Thyroid gland (tissue), 4 donors: ENCODE data around the gene CD27. TPM values are rescaled to one million over a fixed set of nuclear protein-coding genes. Genes with fewer than 3 reads are reported as not detected.
"Not testable (repeated sequence)": the region's sequence is repeated elsewhere in the genome, so short reads cannot be mapped to it uniquely, and the experiment has no call there.

Experiments used
- DNase-seq, 2 donors: peaks; one replicate each; pipeline ENCODE4 v3.0.0-alpha.2; 2019
- H3K27ac ChIP-seq, 3 donors: fragments of 200-600 bp; sonication (generic); 1 replicate in 2 of 3; 2 replicates in 1 of 3; pipeline ENCODE4 v1.5.1; 2016 to 2019; ENCODE audit warnings: mild to moderate bottlenecking in 1 of 3, moderate library complexity in 1 of 3
- H3K27me3 ChIP-seq: fragments of 200-600 bp; sonication (generic); one replicate; pipeline ENCODE4 v1.5.1; 2019
- H3K36me3 ChIP-seq, 2 donors: fragments of 200-600 bp; sonication (generic); one replicate each; pipeline ENCODE4 v1.5.1; 2016 to 2019
- H3K4me1 ChIP-seq, 2 donors: fragments of 200-600 bp; sonication (generic); one replicate each; pipeline ENCODE4 v1.5.1; 2017 to 2019
- H3K4me3 ChIP-seq, 3 donors: fragments of 200-600 bp; sonication (generic); replicated peaks in 1 of 3; 1 replicate in 2 of 3; 2 replicates in 1 of 3; pipeline ENCODE4 v1.5.1; 2016; ENCODE audit warnings: mild to moderate bottlenecking in 1 of 3
- H3K9me3 ChIP-seq: fragments of 200-600 bp; sonication (generic); one replicate; pipeline ENCODE4 v1.5.1; 2017
- POLR2A ChIP-seq, 2 donors: fragments of 450-650 bp; IDR thresholded peaks; one replicate each; pipeline ENCODE4 v1.6.1; 2017; ENCODE audit warnings: antibody characterized with exemption in 2 of 2, mild to moderate bottlenecking in 2 of 2, moderate library complexity in 1 of 2
- WGBS, 2 donors: methylation state at CpG; one replicate each; pipeline ENCODE4 v1.1.5; 2017; 5-methylcytosine and 5-hydroxymethylcytosine counted together
- intact Hi-C: fragments of 100-400 bp; cut with DNase I; formaldehyde crosslinking; loops from one replicate; pipeline ENCODE4 v1.15.1; 2023
- total RNA-seq, 4 donors: library from RNA; depleted of rRNA; stranded (reverse); fragments of >200 nt; gene quantifications; one replicate each; pipeline ENCODE4 v1.2.3, GENCODE V29; 2016
- TF ChIP-seq, protein P1 (sequence below), 6 experiments: fragments of 200-600 bp in 3 of 6; fragments of 450-650 bp in 3 of 6; sonication (generic) in 3 of 6; IDR thresholded peaks; one replicate each; pipeline ENCODE4 v1.5.1; 2016 to 2019; ENCODE audit warnings: antibody characterized with exemption in 6 of 6, mild to moderate bottlenecking in 2 of 6, inconsistent platforms in 1 of 6, moderate library complexity in 1 of 6

CD27 gene
- total RNA-seq, 4 donors from 2014 or later, result 2.7 to 10.8 (median 6.4) TPM

DNA sequence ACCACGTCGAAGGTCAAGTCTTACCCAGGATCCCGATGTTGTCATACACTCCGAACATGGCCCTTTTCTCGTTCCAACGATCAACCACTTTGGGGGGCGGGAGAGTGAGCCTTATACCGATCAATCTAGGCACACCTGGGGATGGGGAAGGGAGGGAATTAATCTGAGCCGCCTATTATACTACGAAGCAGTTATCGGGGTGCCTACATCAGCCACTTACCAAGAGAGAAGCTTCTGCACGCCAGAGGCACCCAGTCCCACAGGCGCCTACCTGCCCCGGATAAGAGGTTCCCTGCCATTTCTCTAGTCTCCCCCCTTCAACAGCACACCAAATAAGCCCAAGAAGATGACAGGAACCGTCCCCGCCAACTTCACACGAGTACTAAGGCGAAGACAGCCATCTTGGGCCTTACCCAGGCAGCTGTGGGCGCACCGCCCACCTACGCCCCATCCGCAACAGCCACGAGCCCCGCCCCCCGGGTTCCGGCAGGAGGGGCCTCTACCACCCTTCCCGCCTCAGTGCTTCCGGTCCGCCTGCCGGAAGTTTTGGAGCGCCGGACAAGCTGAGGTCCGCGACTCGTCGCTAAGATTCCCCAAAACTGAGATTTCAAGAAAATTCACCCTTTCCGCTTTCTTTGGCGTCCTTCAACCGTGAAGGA is 48.2 kb downstream of the CD27 start, which contains the start of gene MRPL51:
TSS of gene MRPL51 (minus strand) at position 425 of the 659 bp plus-strand sequence. CDS start at position 299, 126 bp downstream.
- no peaks in the 10 kb centered on the region for H3K9me3 ChIP-seq
- H3K36me3 ChIP-seq, result peaks cover 0 to 3% of the 10 kb centered on the region in 2 donors
- H3K4me1 ChIP-seq, result peaks cover 15 to 18% of the 10 kb centered on the region in 2 donors
- peak within 1 kb of the TSS; percentile 53 to 99 (median 82) for H3K4me3 ChIP-seq
- peak within 1 kb of the TSS; percentile 71 to 98 (median 93) for H3K27ac ChIP-seq
- TF ChIP-seq POLR2A (IDR thresholded peaks at IDR 0.05), result peak; percentile 14 to 92
- TF ChIP-seq, protein P1, sequence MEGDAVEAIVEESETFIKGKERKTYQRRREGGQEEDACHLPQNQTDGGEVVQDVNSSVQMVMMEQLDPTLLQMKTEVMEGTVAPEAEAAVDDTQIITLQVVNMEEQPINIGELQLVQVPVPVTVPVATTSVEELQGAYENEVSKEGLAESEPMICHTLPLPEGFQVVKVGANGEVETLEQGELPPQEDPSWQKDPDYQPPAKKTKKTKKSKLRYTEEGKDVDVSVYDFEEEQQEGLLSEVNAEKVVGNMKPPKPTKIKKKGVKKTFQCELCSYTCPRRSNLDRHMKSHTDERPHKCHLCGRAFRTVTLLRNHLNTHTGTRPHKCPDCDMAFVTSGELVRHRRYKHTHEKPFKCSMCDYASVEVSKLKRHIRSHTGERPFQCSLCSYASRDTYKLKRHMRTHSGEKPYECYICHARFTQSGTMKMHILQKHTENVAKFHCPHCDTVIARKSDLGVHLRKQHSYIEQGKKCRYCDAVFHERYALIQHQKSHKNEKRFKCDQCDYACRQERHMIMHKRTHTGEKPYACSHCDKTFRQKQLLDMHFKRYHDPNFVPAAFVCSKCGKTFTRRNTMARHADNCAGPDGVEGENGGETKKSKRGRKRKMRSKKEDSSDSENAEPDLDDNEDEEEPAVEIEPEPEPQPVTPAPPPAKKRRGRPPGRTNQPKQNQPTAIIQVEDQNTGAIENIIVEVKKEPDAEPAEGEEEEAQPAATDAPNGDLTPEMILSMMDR (IDR thresholded peaks at IDR 0.05), result no peak
- WGBS, 2 donors, result 2% methylated on average over 29 to 33 of the region's 39 CpGs
- DNase-seq, result peak; percentile 98
- no peaks in the 10 kb centered on the region for H3K27me3 ChIP-seq
- intact Hi-C loops, result loop anchor here (2.0 kb wide), 1 partner anchor 44 kb away; no protein-coding TSS in a partner anchor

DNA sequence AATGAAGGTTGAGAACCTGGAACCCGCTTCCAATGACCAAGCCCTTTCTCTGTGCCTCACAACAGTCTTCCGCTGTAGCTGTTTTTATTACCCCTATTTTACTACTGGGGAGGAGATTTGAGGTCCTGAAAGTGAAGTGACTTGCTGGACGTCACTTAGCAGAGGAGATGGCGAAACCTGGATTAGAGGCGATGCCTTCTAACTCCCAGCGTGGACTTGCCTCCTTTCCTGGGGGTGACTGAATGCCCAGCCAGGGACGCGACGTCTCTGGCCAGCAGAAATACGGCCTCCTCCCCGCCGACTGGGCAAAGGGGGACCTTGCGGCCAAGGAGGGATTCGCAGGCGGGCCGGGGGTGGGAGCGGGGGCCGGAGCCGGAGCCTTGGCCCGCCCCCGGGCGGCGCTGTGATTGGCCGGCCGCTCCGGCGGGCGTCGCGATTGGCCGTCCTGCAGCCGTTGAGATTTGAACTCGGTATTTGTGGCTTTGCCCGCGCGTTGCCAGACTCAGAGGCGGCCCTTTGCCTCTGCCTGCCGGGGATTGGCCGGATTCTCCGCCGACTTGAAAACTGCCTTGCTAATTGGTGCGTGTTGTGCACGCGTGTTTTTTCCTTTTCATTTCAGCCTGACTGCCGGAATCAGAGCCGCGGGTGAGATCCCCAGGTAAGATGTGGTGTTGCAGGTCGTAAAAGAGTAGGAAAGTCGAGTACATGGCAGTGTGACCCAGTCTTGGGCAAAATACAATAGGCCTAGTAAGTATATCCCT is 48.9 kb downstream of the CD27 start, which contains the start of gene NCAPD2:
TSS of gene NCAPD2 (plus strand) at position 606 of the 761 bp plus-strand sequence. CDS start 997 bp downstream, outside the sequence.
- TF ChIP-seq POLR2A (IDR thresholded peaks at IDR 0.05), result no peak
- TF ChIP-seq, protein P1 (IDR thresholded peaks at IDR 0.05), result peak in 4 of 6 experiments; percentile 31 to 67 (median 63)
- intact Hi-C loops, result loop anchor here (2.0 kb wide), 1 partner anchor 43 kb away; no protein-coding TSS in a partner anchor
- 0% methylated on average over 22 to 30 of the region's 49 CpGs for WGBS, 2 donors

DNA sequence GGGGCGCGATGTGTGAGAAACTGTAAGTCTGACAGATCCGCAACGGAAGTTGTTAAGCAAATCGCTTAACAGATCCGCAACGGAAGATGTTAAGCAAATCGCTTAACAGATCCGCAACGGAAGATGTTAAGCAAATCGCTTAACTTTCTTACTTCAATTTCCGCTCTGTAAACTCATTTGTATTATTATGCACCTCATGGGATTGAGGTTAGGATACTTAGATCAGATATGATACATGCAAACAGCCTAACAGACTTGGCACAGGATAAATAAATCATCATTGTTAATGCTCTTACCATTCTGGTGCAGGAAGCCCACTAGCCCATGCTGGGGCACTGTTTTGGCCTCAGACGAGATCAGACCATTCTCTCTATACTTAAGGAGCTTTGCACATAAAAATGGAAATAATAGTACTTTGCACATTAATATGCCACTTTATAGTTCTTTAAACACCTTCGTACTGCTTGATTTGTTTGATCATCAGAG is 49.5 kb downstream of the CD27 start:
- 2% methylated on average over 14 of the region's 14 CpGs for WGBS, 2 donors
- no peaks in the 10 kb centered on the region for H3K9me3 ChIP-seq
- no peak for DNase-seq
- H3K36me3 ChIP-seq, result peaks cover 0 to 6% of the 10 kb centered on the region in 2 donors
- intact Hi-C loops, result no loop called here
- H3K4me1 ChIP-seq, result peaks cover 15 to 18% of the 10 kb centered on the region in 2 donors
- no peaks in the 10 kb centered on the region for H3K27me3 ChIP-seq
- peak overlapping the region; percentile 47 to 86 (median 82) for H3K4me3 ChIP-seq
- H3K27ac ChIP-seq, result no peak overlapping the region
- no peak for TF ChIP-seq POLR2A (IDR thresholded peaks at IDR 0.05)
- TF ChIP-seq, protein P1 (IDR thresholded peaks at IDR 0.05), result no peak

More for the DNA sequence above, 48.9 kb downstream of the CD27 start, which contains the start of gene NCAPD2:
- Histone ChIP-seq H3K27ac (peak within 1 kb of the TSS; percentile 71 to 98 (median 93)), H3K4me3 (peak within 1 kb of the TSS; percentile 53 to 99 (median 82)), H3K9me3 (no peaks in the 10 kb centered on the region), H3K27me3 (no peaks in the 10 kb centered on the region), H3K36me3 (peaks cover 0 to 3% of the 10 kb centered on the region in 2 donors), H3K4me1 (peaks cover 15 to 18% of the 10 kb centered on the region in 2 donors)
- peak; percentile 96 for DNase-seq

DNA sequence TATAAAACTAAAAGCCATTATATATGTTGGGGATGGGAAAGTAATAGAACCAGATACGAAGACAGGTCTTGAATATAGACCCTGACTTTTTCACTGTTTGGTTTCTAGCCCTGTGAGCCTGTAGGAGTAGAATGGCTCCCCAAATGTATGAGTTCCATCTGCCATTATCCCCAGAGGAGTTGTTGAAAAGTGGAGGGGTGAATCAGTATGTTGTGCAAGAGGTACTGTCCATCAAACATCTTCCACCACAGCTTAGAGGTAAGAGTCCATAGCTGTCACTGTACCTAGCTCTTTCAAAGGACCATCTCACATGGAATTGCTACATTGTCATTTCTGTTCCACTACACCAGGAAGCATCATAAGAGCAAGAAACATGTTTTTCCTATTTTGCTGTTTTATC is 50.2 kb downstream of the CD27 start:
- WGBS, 2 donors, result 66 to 71% methylated on average over 1 of the region's 1 CpG
- no peak for DNase-seq
- H3K27me3 ChIP-seq, result no peaks in the 10 kb centered on the region
- no peak overlapping the region for H3K4me3 ChIP-seq
- intact Hi-C loops, result no loop called here
- H3K9me3 ChIP-seq, result no peaks in the 10 kb centered on the region
- peaks cover 15 to 18% of the 10 kb centered on the region in 2 donors for H3K4me1 ChIP-seq
- H3K27ac ChIP-seq, result no peak overlapping the region
- H3K36me3 ChIP-seq, result peaks cover 0 to 6% of the 10 kb centered on the region in 2 donors
- TF ChIP-seq, protein P1 (IDR thresholded peaks at IDR 0.05), result no peak
- no peak for TF ChIP-seq POLR2A (IDR thresholded peaks at IDR 0.05)

DNA sequence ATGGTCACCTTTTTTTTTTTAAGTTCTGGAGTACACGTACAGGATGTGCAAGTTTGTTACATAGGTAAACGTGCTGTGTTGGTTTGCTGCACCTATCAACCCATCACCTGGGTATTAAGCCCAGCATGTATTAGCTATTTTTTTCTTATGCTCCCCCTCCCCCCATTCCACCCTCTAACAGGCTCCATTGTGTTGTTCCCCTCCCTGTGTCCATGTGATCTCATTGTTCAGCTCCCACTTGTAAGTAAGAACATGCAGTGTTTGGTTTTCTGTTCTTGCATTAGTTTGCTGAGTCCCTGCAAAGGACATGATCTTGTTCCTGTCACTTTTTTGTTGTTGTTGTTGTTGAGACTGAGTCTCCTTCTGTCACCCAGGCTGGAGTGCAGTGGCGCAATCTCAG is 52.5 kb downstream of the CD27 start:
- H3K27me3 ChIP-seq, H3K36me3 ChIP-seq, H3K4me3 ChIP-seq, H3K9me3 ChIP-seq, intact Hi-C loops, DNase-seq, H3K27ac ChIP-seq: not testable (repeated sequence)
- WGBS, 2 donors, result 75 to 88% methylated on average over 3 of the region's 3 CpGs
- peaks cover 14% of the 10 kb centered on the region in 2 donors for H3K4me1 ChIP-seq
